Astrocyte (in vitro differentiated cells and primary cell): ENCODE data around the gene FADS2. TPM values are rescaled to one million over a fixed set of nuclear protein-coding genes. Genes with fewer than 3 reads are reported as not detected.

Source experiments
- DNase-seq: peaks from one replicate; pipeline ENCODE4 v3.0.0-alpha.2; 2010; ENCODE audit warnings: low read depth
- FAIRE-seq: peaks from 2 replicates; lab custom pipeline; 2011; peaks lifted over from hg19 to GRCh38; lab: Jason Lieb, UNC
- H2AFZ ChIP-seq: 2 replicates; pipeline ENCODE4 v1.6.0; 2012; ENCODE audit warnings: low read depth, low read length, inconsistent platforms
- H3K27ac ChIP-seq: 2 replicates; pipeline ENCODE4 v1.5.1; 2011; ENCODE audit warnings: low read depth, low read length, inconsistent platforms
- H3K27me3 ChIP-seq: 2 replicates; pipeline ENCODE4 v1.6.0; 2011; ENCODE audit warnings: low read length, inconsistent platforms; ENCODE audit not compliant: insufficient read depth
- H3K36me3 ChIP-seq: 2 replicates; pipeline ENCODE4 v1.5.1; 2011; ENCODE audit warnings: low read length, inconsistent platforms; ENCODE audit not compliant: insufficient read depth
- H3K4me1 ChIP-seq: 2 replicates; pipeline ENCODE4 v1.5.1; 2011; ENCODE audit warnings: low read length, inconsistent platforms; ENCODE audit not compliant: insufficient read depth
- H3K4me2 ChIP-seq: 2 replicates; pipeline ENCODE4 v1.6.0; 2012; ENCODE audit warnings: low read length, inconsistent platforms
- H3K4me3 ChIP-seq: 2 replicates; pipeline ENCODE4 v1.5.1; 2011; ENCODE audit warnings: low read depth, mild to moderate bottlenecking, low read length, inconsistent platforms; ENCODE audit not compliant: insufficient read depth
- H3K79me2 ChIP-seq: 2 replicates; pipeline ENCODE4 v1.6.0; 2012; ENCODE audit warnings: mild to moderate bottlenecking, low read length, inconsistent platforms; ENCODE audit not compliant: insufficient read depth
- H3K9ac ChIP-seq: 2 replicates; pipeline ENCODE4 v1.6.0; 2012; ENCODE audit warnings: mild to moderate bottlenecking, low read length, inconsistent platforms
- H3K9me3 ChIP-seq: 2 replicates; pipeline ENCODE4 v1.5.1; 2012; ENCODE audit warnings: low read depth, mild to moderate bottlenecking, low read length, inconsistent platforms; ENCODE audit not compliant: insufficient read depth
- H4K20me1 ChIP-seq: 2 replicates; pipeline ENCODE4 v1.6.0; 2012; ENCODE audit warnings: low read length, inconsistent platforms; ENCODE audit not compliant: insufficient read depth
- H3K27ac Mint-ChIP-seq: one replicate; pipeline ENCODE4 v1.8.0; 2021; ENCODE audit warnings: mild to moderate bottlenecking, mixed read lengths; ENCODE audit not compliant: unreplicated experiment
- H3K27me3 Mint-ChIP-seq: one replicate; pipeline ENCODE4 v1.8.0; 2021; ENCODE audit warnings: low read depth, mixed read lengths; ENCODE audit not compliant: unreplicated experiment
- H3K36me3 Mint-ChIP-seq: one replicate; pipeline ENCODE4 v1.8.0; 2021; ENCODE audit warnings: low read depth, mixed read lengths; ENCODE audit not compliant: unreplicated experiment
- H3K4me1 Mint-ChIP-seq: one replicate; pipeline ENCODE4 v1.8.0; 2021; ENCODE audit warnings: low read depth, mixed read lengths; ENCODE audit not compliant: unreplicated experiment
- H3K4me3 Mint-ChIP-seq: one replicate; pipeline ENCODE4 v1.8.0; 2021; ENCODE audit warnings: mild to moderate bottlenecking, moderate library complexity, mixed read lengths; ENCODE audit not compliant: unreplicated experiment
- H3K9me3 Mint-ChIP-seq: one replicate; pipeline ENCODE4 v1.8.0; 2021; ENCODE audit warnings: mild to moderate bottlenecking, mixed read lengths; ENCODE audit not compliant: unreplicated experiment
- EZH2 ChIP-seq: IDR thresholded peaks from 2 replicates; pipeline ENCODE4 v1.6.1; 2012; ENCODE audit warnings: mild to moderate bottlenecking, low read length, inconsistent platforms; ENCODE audit not compliant: insufficient read depth
- total RNA-seq: library from RNA; stranded (reverse); gene quantifications from 2 replicates; pipeline ENCODE4 v1.2.1, GENCODE V29; 2021
- TF ChIP-seq, protein P1 (sequence below): IDR thresholded peaks from 2 replicates; pipeline ENCODE4 v1.5.1; 2011; ENCODE audit warnings: low read depth, mild to moderate bottlenecking, inconsistent platforms, low read length, moderate library complexity; ENCODE audit not compliant: insufficient read depth

Gene FADS2
- total RNA-seq, 1 donor from 2014 or later: 287 TPM

DNA sequence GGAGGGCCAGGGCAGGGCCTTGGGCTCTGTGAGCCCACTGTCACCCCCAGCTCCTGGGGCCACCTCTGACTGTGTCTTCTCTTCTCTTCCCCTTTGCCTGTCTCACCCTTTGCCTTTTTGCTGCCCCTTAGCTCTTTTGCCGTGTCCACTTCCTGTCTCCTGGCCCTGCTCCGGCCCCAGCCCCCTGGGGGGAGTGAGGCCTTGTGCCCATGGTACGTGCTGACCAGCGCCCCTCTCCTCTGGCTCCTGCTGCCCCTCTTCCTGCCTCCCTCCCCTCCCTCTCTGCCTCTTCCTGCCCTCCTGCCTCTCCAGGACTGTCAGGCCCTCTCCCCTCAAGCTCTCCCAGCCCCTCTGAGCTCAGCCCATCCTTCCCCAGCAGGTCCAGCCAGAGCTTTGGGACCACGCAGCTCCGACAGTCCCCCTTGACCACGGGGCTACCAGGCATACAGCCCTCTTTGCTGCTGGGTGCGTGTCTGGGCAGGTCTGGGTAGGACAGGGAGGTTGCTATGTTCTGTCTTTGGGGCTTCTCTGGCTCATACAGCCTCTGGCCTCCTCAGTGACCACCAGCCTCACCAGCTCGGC lies 47.4 kb upstream of the FADS2 start:
- H3K9ac ChIP-seq: no peak overlapping the region
- peaks cover 14% of the 10 kb centered on the region for H3K36me3 Mint-ChIP-seq
- H3K9me3 ChIP-seq: no peaks in the 10 kb centered on the region
- no peak overlapping the region for H3K27ac ChIP-seq
- H3K9me3 Mint-ChIP-seq: no peaks in the 10 kb centered on the region
- H3K4me3 Mint-ChIP-seq: no peak overlapping the region
- H3K27me3 Mint-ChIP-seq: no peaks in the 10 kb centered on the region
- no peak overlapping the region for H3K27ac Mint-ChIP-seq
- FAIRE-seq: no peak
- H3K36me3 ChIP-seq: peaks cover 3% of the 10 kb centered on the region
- H4K20me1 ChIP-seq: peaks cover 25% of the 10 kb centered on the region
- H3K79me2 ChIP-seq: no peaks in the 10 kb centered on the region
- peaks cover 26% of the 10 kb centered on the region for H3K4me1 Mint-ChIP-seq
- peaks cover 19% of the 10 kb centered on the region for H3K4me1 ChIP-seq
- H3K4me3 ChIP-seq: no peak overlapping the region
- DNase-seq: no peak
- H3K27me3 ChIP-seq: no peaks in the 10 kb centered on the region
- no peak for TF ChIP-seq EZH2
- TF ChIP-seq, protein P1, sequence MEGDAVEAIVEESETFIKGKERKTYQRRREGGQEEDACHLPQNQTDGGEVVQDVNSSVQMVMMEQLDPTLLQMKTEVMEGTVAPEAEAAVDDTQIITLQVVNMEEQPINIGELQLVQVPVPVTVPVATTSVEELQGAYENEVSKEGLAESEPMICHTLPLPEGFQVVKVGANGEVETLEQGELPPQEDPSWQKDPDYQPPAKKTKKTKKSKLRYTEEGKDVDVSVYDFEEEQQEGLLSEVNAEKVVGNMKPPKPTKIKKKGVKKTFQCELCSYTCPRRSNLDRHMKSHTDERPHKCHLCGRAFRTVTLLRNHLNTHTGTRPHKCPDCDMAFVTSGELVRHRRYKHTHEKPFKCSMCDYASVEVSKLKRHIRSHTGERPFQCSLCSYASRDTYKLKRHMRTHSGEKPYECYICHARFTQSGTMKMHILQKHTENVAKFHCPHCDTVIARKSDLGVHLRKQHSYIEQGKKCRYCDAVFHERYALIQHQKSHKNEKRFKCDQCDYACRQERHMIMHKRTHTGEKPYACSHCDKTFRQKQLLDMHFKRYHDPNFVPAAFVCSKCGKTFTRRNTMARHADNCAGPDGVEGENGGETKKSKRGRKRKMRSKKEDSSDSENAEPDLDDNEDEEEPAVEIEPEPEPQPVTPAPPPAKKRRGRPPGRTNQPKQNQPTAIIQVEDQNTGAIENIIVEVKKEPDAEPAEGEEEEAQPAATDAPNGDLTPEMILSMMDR: no peak
- H3K4me2 ChIP-seq: no peak overlapping the region
- no peak overlapping the region for H2AFZ ChIP-seq

- no peaks in the 10 kb centered on the region for H3K9me3 Mint-ChIP-seq
- DNase-seq (no peak), FAIRE-seq (no peak)
- Histone ChIP-seq H3K4me2 (no peak overlapping the region), H2AFZ (no peak overlapping the region), H3K4me3 (no peak overlapping the region), H3K27me3 (no peaks in the 10 kb centered on the region), H3K9me3 (no peaks in the 10 kb centered on the region), H3K4me1 (peaks cover 19% of the 10 kb centered on the region), H4K20me1 (peaks cover 19% of the 10 kb centered on the region), H3K27ac (no peak overlapping the region), H3K9ac (no peak overlapping the region), H3K36me3 (peaks cover 9% of the 10 kb centered on the region), H3K79me2 (no peaks in the 10 kb centered on the region)
- peaks cover 26% of the 10 kb centered on the region for H3K4me1 Mint-ChIP-seq
- no peak overlapping the region for H3K4me3 Mint-ChIP-seq
- H3K27ac Mint-ChIP-seq: no peak overlapping the region
- H3K27me3 Mint-ChIP-seq: no peaks in the 10 kb centered on the region
- peaks cover 14% of the 10 kb centered on the region for H3K36me3 Mint-ChIP-seq
- TF ChIP-seq EZH2: no peak
- TF ChIP-seq, protein P1: no peak
Measured at GRCh38 chr11:61781585-61781984, 46.5 kb upstream of the FADS2 start.

DNA sequence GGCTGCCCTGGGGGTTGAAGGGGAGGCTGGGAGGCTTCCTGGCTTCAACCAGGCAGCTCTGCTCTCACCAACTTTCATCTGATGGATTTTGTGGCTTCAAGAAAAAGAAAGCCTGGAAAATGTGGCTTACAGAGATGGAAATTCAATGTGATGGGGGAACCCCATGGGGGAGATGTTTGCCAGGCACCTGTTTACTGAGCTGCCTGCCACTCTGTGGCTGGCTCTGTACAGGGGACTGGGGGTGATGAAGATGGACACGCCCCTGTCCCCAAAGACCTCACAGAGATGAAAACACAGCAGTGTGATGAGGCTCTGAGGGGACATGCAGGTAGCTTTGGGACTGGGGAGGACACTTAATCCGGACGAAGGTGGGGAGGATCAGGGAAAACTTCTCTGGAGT lies 45.8 kb upstream of the FADS2 start:
- FAIRE-seq: no peak
- no peak for TF ChIP-seq EZH2
- TF ChIP-seq, protein P1: no peak
- Mint-ChIP-seq H3K36me3 (peaks cover 17% of the 10 kb centered on the region), H3K27me3 (no peaks in the 10 kb centered on the region), H3K27ac (no peak overlapping the region), H3K4me3 (no peak overlapping the region), H3K9me3 (no peaks in the 10 kb centered on the region), H3K4me1 (peaks cover 26% of the 10 kb centered on the region)
- DNase-seq: no peak
- peaks cover 26% of the 10 kb centered on the region for H4K20me1 ChIP-seq
- H3K9ac ChIP-seq: no peak overlapping the region
- H3K4me1 ChIP-seq: peaks cover 19% of the 10 kb centered on the region
- H3K4me2 ChIP-seq: no peak overlapping the region
- no peaks in the 10 kb centered on the region for H3K79me2 ChIP-seq
- no peak overlapping the region for H3K4me3 ChIP-seq
- no peak overlapping the region for H2AFZ ChIP-seq
- H3K27me3 ChIP-seq: no peaks in the 10 kb centered on the region
- H3K9me3 ChIP-seq: no peaks in the 10 kb centered on the region
- H3K27ac ChIP-seq: no peak overlapping the region
- peaks cover 9% of the 10 kb centered on the region for H3K36me3 ChIP-seq
